HUES6 (cell line): ENCODE results near the gene AFF2.
A peak's percentile ranks its signal among the peaks of the same experiment; 100 is the strongest.

Experiments used
- H3K27ac ChIP-seq: 2 replicates; pipeline ENCODE4 v1.7.0; 2013; ENCODE audit warnings: low read depth, mild to moderate bottlenecking, low read length, inconsistent platforms
- H3K27me3 ChIP-seq: 2 replicates; pipeline ENCODE4 v1.6.1; 2013; ENCODE audit warnings: low read length; ENCODE audit not compliant: control insufficient read depth, insufficient read depth
- H3K36me3 ChIP-seq: 2 replicates; pipeline ENCODE4 v1.6.1; 2013; ENCODE audit warnings: low read length; ENCODE audit not compliant: control insufficient read depth, insufficient read depth
- H3K4me1 ChIP-seq: 2 replicates; pipeline ENCODE4 v1.6.1; 2013; ENCODE audit warnings: low read length; ENCODE audit not compliant: control insufficient read depth, insufficient read depth
- H3K4me3 ChIP-seq: 2 replicates; pipeline ENCODE4 v1.5.1; 2013; ENCODE audit warnings: low read depth, low read length
- H3K9ac ChIP-seq: one replicate; pipeline ENCODE4 v1.6.1; 2013; ENCODE audit warnings: mild to moderate bottlenecking, low read length
- H3K9me3 ChIP-seq: 2 replicates; pipeline ENCODE4 v1.6.1; 2013; ENCODE audit warnings: low read depth, low read length; ENCODE audit not compliant: control insufficient read depth, insufficient read depth

The AFF2 gene

GRCh38 chrX:148501386-148502066, 1.1 kb downstream of the AFF2 start:
- Histone ChIP-seq H3K9me3 (no peaks in the 10 kb centered on the region), H3K4me3 (peak overlapping the region; percentile 81), H3K27me3 (peaks cover 62% of the 10 kb centered on the region), H3K36me3 (no peaks in the 10 kb centered on the region), H3K4me1 (peaks cover 35% of the 10 kb centered on the region), H3K9ac (peak overlapping the region; percentile 75), H3K27ac (0 out of 2 replicates have a peak overlapping the region, but pooled peaks have one; percentile 13)

- Histone ChIP-seq H3K27ac (no peak overlapping the region), H3K36me3 (no peaks in the 10 kb centered on the region), H3K27me3 (peaks cover 42% of the 10 kb centered on the region), H3K4me1 (peaks cover 31% of the 10 kb centered on the region), H3K9me3 (no peaks in the 10 kb centered on the region), H3K9ac (no peak overlapping the region), H3K4me3 (no peak overlapping the region)
These were observed 4.1 kb downstream of the AFF2 start for GRCh38 chrX:148504506-148504905.

GRCh38 chrX:148507418-148507817, 7.0 kb downstream of the AFF2 start:
- no peak overlapping the region for H3K9ac ChIP-seq
- no peaks in the 10 kb centered on the region for H3K36me3 ChIP-seq
- no peaks in the 10 kb centered on the region for H3K9me3 ChIP-seq
- H3K27ac ChIP-seq: no peak overlapping the region
- peaks cover 16% of the 10 kb centered on the region for H3K27me3 ChIP-seq
- H3K4me1 ChIP-seq: peaks cover 29% of the 10 kb centered on the region
- no peak overlapping the region for H3K4me3 ChIP-seq

- no peak overlapping the region for H3K4me3 ChIP-seq
- H3K9ac ChIP-seq: no peak overlapping the region
- H3K9me3 ChIP-seq: no peaks in the 10 kb centered on the region
- H3K27ac ChIP-seq: no peak overlapping the region
- H3K27me3 ChIP-seq: no peaks in the 10 kb centered on the region
- H3K4me1 ChIP-seq: peaks cover 5% of the 10 kb centered on the region; the same call in 1 of the 2 replicates
- H3K36me3 ChIP-seq: no peaks in the 10 kb centered on the region
These were observed 12.0 kb downstream of the AFF2 start for GRCh38 chrX:148512453-148512852.

- Histone ChIP-seq H3K27me3 (no peaks in the 10 kb centered on the region), H3K4me1 (peaks cover 10% of the 10 kb centered on the region), H3K27ac (no peak overlapping the region)
These were observed 13.2 kb downstream of the AFF2 start for GRCh38 chrX:148513661-148514060.

GRCh38 chrX:148517176-148517575, 16.8 kb downstream of the AFF2 start:
- no peaks in the 10 kb centered on the region for H3K9me3 ChIP-seq
- peaks cover 11% of the 10 kb centered on the region for H3K4me1 ChIP-seq
- H3K9ac ChIP-seq: no peak overlapping the region
- H3K4me3 ChIP-seq: no peak overlapping the region
- H3K36me3 ChIP-seq: no peaks in the 10 kb centered on the region
- H3K27me3 ChIP-seq: no peaks in the 10 kb centered on the region; the same call in 1 of the 2 replicates
- no peak overlapping the region for H3K27ac ChIP-seq

More at GRCh38 chrX:148513661-148514060, 13.2 kb downstream of the AFF2 start:
- Histone ChIP-seq H3K36me3 (no peaks in the 10 kb centered on the region), H3K4me3 (no peak overlapping the region), H3K9me3 (no peaks in the 10 kb centered on the region), H3K9ac (no peak overlapping the region)

GRCh38 chrX:148522006-148522405, 21.6 kb downstream of the AFF2 start:
- peaks cover 11% of the 10 kb centered on the region for H3K4me1 ChIP-seq
- no peaks in the 10 kb centered on the region for H3K9me3 ChIP-seq
- H3K27ac ChIP-seq: no peak overlapping the region
- no peaks in the 10 kb centered on the region for H3K36me3 ChIP-seq
- no peak overlapping the region for H3K9ac ChIP-seq
- H3K27me3 ChIP-seq: no peaks in the 10 kb centered on the region; the same call in 1 of the 2 replicates
- no peak overlapping the region for H3K4me3 ChIP-seq

- H3K27ac ChIP-seq: no peak overlapping the region
- no peak overlapping the region for H3K4me3 ChIP-seq
- peaks cover 9% of the 10 kb centered on the region for H3K4me1 ChIP-seq
- H3K36me3 ChIP-seq: no peaks in the 10 kb centered on the region
- no peaks in the 10 kb centered on the region; the same call in 1 of the 2 replicates for H3K27me3 ChIP-seq
- no peaks in the 10 kb centered on the region for H3K9me3 ChIP-seq
- H3K9ac ChIP-seq: no peak overlapping the region
These were observed 23.1 kb downstream of the AFF2 start for GRCh38 chrX:148523303-148524080.

- no peaks in the 10 kb centered on the region for H3K36me3 ChIP-seq
- no peaks in the 10 kb centered on the region for H3K9me3 ChIP-seq
- peaks cover 8% of the 10 kb centered on the region; the same call in 1 of the 2 replicates for H3K4me1 ChIP-seq
- H3K9ac ChIP-seq: no peak overlapping the region
- H3K27me3 ChIP-seq: no peaks in the 10 kb centered on the region
- H3K27ac ChIP-seq: no peak overlapping the region
- H3K4me3 ChIP-seq: no peak overlapping the region
These were observed 30.2 kb downstream of the AFF2 start for GRCh38 chrX:148530464-148531077.

- Histone ChIP-seq H3K4me3 (no peak overlapping the region), H3K27me3 (no peaks in the 10 kb centered on the region), H3K9me3 (no peaks in the 10 kb centered on the region), H3K36me3 (no peaks in the 10 kb centered on the region), H3K9ac (no peak overlapping the region), H3K27ac (no peak overlapping the region), H3K4me1 (peaks cover 27% of the 10 kb centered on the region)
These were observed 33.9 kb downstream of the AFF2 start for GRCh38 chrX:148534291-148534690.

- Histone ChIP-seq H3K4me1 (peaks cover 35% of the 10 kb centered on the region), H3K27ac (no peak overlapping the region), H3K27me3 (no peaks in the 10 kb centered on the region), H3K4me3 (no peak overlapping the region), H3K9me3 (no peaks in the 10 kb centered on the region), H3K36me3 (no peaks in the 10 kb centered on the region), H3K9ac (no peak overlapping the region)
These were observed 35.2 kb downstream of the AFF2 start for GRCh38 chrX:148535639-148536038.
